NCI-H226 (cell line): Measurements from ENCODE around the gene SBF2.
"Not testable (repeated sequence)": the region's sequence is repeated elsewhere in the genome, so short reads cannot be mapped to it uniquely, and the experiment has no call there.

Experiments used
- DNase-seq: peaks from one replicate; pipeline ENCODE4 v3.0.0-alpha.2; 2015

Gene SBF2

GRCh38 chr11:10298342-10298741 is 4.3 kb upstream of the SBF2 start:
- peak; percentile 74 for DNase-seq

GRCh38 chr11:10295064-10295901 is 1.3 kb upstream of the SBF2 start:
- DNase-seq = no peak

- peak; percentile 57 for DNase-seq
Measured at GRCh38 chr11:10294290-10294953, 403 bp upstream of the SBF2 start.

GRCh38 chr11:10291801-10292638 is 2.0 kb downstream of the SBF2 start:
- no peak for DNase-seq

- DNase-seq = no peak
Measured at GRCh38 chr11:10289765-10290380, 4.1 kb downstream of the SBF2 start.

GRCh38 chr11:10288881-10289764 is 4.9 kb downstream of the SBF2 start:
- no peak for DNase-seq

- no peak for DNase-seq
Measured at GRCh38 chr11:10287766-10288715, 6.0 kb downstream of the SBF2 start.

- DNase-seq = no peak
Measured at GRCh38 chr11:10287140-10287539, 6.9 kb downstream of the SBF2 start.

- no peak for DNase-seq
Measured at GRCh38 chr11:10285148-10285802, 8.7 kb downstream of the SBF2 start.

- DNase-seq = no peak
Measured at GRCh38 chr11:10283991-10284390, 10.0 kb downstream of the SBF2 start.

GRCh38 chr11:10282117-10282516 is 11.9 kb downstream of the SBF2 start:
- DNase-seq = peak; percentile 24

- DNase-seq = no peak
Measured at GRCh38 chr11:10275714-10276113, 18.3 kb downstream of the SBF2 start.

- no peak for DNase-seq
Measured at GRCh38 chr11:10274726-10275125, 19.3 kb downstream of the SBF2 start.

GRCh38 chr11:10273738-10274137 is 20.3 kb downstream of the SBF2 start:
- no peak for DNase-seq

GRCh38 chr11:10272132-10272531 is 21.9 kb downstream of the SBF2 start:
- no peak for DNase-seq

- DNase-seq = peak; percentile 60
Measured at GRCh38 chr11:10268746-10269488, 25.1 kb downstream of the SBF2 start.

GRCh38 chr11:10267821-10268220 is 26.2 kb downstream of the SBF2 start:
- no peak for DNase-seq

- no peak for DNase-seq
Measured at GRCh38 chr11:10265936-10266335, 28.1 kb downstream of the SBF2 start.

- DNase-seq = not testable (repeated sequence)
Measured at GRCh38 chr11:10264716-10265115, 29.3 kb downstream of the SBF2 start.
